ENCODE results near the gene UBE2J2.

- TF ChIP-seq POLR2A (IDR thresholded peaks at IDR 0.05) = no peak
- TF ChIP-seq CTCF (IDR thresholded peaks at IDR 0.05) = no peak
- TF ChIP-seq POLR2AphosphoS5 (IDR thresholded peaks at IDR 0.05; ENCODE audit: insufficient read depth in 1 of 2, low read depth in 1 of 2) = no peak
Measured at GRCh38 chr1:1245178-1245816, 28.4 kb downstream of the UBE2J2 start.
